NCI-H187 (cell line): ENCODE data around the gene CHIA.

Source experiments
- DNase-seq, 2 experiments: peaks; one replicate each; lab custom pipeline; 2025; lab: John Stamatoyannopoulos, UW

Gene CHIA

GRCh38 chr1:111366256-111366655 lies 75.6 kb downstream of the CHIA start:
- no peak for DNase-seq

- DNase-seq, result no peak
Measured at GRCh38 chr1:111369177-111369576, 78.5 kb downstream of the CHIA start.

DNA sequence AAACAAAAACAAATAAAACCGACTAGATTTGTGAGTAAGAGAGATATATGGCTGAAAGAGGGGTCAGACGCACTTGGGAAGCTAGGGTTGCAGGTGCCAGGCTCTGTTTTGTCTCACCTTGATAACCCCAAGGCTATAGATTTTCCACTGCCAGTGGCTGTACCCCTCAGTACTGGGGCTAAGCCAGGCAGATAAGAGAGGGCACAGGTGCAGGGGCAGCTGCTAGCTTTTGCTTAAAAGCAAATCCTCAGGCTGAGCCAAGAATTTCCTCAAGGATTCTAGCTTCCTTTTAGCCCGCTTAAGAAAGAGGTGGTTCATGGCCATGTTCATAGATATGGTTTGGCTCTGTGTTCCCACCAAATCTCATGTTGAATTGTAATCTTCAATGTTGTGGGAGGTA lies 79.0 kb downstream of the CHIA start:
- DNase-seq, result no peak
